Measurements from ENCODE around the gene KCNMB2.
"Not testable (repeated sequence)": the region's sequence is repeated elsewhere in the genome, so short reads cannot be mapped to it uniquely, and the experiment has no call there.

DNA sequence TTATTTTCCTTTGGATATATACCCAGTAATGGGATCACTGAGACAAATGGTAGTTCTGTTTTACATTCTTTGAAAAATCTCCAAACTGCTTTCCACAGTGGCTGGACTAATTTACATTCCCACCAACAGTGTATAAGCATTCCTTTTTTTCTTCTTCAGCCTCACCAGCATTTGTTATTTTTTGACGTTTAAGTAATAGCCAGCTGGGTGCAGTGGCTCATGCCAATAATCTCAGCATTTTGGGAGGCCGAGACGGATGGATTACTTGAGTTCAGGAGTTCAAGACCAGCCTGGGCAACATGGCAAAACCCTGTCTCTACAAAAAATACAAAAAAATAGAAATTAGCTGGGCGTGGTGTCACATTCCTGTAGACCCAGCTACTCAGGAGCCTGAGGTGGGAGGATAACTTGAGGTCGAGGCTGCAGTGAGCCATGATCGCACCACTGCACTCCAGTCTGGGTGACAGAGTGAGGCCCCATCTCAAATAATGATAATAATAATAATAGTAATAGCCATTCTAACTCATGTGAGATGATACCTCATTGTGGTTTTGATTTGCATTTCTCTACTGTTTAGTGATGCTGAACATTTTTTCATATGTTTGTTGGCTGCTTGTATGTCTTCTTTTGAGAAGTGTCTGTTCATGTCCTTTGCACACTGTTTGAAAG is 21.0 kb upstream of the KCNMB2 start:
- TF ChIP-seq, protein P1, sequence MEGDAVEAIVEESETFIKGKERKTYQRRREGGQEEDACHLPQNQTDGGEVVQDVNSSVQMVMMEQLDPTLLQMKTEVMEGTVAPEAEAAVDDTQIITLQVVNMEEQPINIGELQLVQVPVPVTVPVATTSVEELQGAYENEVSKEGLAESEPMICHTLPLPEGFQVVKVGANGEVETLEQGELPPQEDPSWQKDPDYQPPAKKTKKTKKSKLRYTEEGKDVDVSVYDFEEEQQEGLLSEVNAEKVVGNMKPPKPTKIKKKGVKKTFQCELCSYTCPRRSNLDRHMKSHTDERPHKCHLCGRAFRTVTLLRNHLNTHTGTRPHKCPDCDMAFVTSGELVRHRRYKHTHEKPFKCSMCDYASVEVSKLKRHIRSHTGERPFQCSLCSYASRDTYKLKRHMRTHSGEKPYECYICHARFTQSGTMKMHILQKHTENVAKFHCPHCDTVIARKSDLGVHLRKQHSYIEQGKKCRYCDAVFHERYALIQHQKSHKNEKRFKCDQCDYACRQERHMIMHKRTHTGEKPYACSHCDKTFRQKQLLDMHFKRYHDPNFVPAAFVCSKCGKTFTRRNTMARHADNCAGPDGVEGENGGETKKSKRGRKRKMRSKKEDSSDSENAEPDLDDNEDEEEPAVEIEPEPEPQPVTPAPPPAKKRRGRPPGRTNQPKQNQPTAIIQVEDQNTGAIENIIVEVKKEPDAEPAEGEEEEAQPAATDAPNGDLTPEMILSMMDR (IDR thresholded peaks at IDR 0.05; ENCODE audit: insufficient read depth, low read length): not testable (repeated sequence)
- TF ChIP-seq, protein P2, sequence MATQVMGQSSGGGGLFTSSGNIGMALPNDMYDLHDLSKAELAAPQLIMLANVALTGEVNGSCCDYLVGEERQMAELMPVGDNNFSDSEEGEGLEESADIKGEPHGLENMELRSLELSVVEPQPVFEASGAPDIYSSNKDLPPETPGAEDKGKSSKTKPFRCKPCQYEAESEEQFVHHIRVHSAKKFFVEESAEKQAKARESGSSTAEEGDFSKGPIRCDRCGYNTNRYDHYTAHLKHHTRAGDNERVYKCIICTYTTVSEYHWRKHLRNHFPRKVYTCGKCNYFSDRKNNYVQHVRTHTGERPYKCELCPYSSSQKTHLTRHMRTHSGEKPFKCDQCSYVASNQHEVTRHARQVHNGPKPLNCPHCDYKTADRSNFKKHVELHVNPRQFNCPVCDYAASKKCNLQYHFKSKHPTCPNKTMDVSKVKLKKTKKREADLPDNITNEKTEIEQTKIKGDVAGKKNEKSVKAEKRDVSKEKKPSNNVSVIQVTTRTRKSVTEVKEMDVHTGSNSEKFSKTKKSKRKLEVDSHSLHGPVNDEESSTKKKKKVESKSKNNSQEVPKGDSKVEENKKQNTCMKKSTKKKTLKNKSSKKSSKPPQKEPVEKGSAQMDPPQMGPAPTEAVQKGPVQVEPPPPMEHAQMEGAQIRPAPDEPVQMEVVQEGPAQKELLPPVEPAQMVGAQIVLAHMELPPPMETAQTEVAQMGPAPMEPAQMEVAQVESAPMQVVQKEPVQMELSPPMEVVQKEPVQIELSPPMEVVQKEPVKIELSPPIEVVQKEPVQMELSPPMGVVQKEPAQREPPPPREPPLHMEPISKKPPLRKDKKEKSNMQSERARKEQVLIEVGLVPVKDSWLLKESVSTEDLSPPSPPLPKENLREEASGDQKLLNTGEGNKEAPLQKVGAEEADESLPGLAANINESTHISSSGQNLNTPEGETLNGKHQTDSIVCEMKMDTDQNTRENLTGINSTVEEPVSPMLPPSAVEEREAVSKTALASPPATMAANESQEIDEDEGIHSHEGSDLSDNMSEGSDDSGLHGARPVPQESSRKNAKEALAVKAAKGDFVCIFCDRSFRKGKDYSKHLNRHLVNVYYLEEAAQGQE (IDR thresholded peaks at IDR 0.05; ENCODE audit: insufficient replicate concordance, low read depth): not testable (repeated sequence)

Data from HL-60 (cell line).